SH-SY5Y (cell line): Measurements from ENCODE around the gene GTPBP3.

ENCODE experiments used
- GATA2 ChIP-seq: IDR thresholded peaks from 2 replicates; pipeline ENCODE4 v1.6.1; 2011; ENCODE audit warnings: mild to moderate bottlenecking, low read depth, low read length
- GATA3 ChIP-seq: IDR thresholded peaks from 2 replicates; pipeline ENCODE4 v1.6.1; 2011; ENCODE audit warnings: low read depth, mild to moderate bottlenecking, low read length, moderate library complexity

Gene GTPBP3

GRCh38 chr19:17336872-17337674 lies at the start of gene GTPBP3:
Gene GTPBP3, plus strand, starts transcription at chr19:17337553. Its CDS starts 59 bp downstream, at chr19:17337612.
- TF ChIP-seq GATA3 = no peak
- no peak for TF ChIP-seq GATA2

- TF ChIP-seq GATA3 = no peak
- no peak for TF ChIP-seq GATA2
These were observed 47.9 kb upstream of the GTPBP3 start for GRCh38 chr19:17289489-17289888.

- no peak for TF ChIP-seq GATA2
- TF ChIP-seq GATA3 = no peak
These were observed 44.9 kb upstream of the GTPBP3 start for GRCh38 chr19:17292301-17293074.

- TF ChIP-seq GATA2 (no peak), GATA3 (no peak)
These were observed 43.7 kb upstream of the GTPBP3 start for GRCh38 chr19:17293605-17294004.

GRCh38 chr19:17294051-17294891 lies 43.1 kb upstream of the GTPBP3 start:
- no peak for TF ChIP-seq GATA3
- TF ChIP-seq GATA2 = no peak

GRCh38 chr19:17296273-17296672 lies 41.1 kb upstream of the GTPBP3 start:
- no peak for TF ChIP-seq GATA3
- no peak for TF ChIP-seq GATA2

- TF ChIP-seq GATA3 (no peak), GATA2 (no peak)
These were observed 40.4 kb upstream of the GTPBP3 start for GRCh38 chr19:17296976-17297375.

GRCh38 chr19:17300992-17301619 lies 36.2 kb upstream of the GTPBP3 start:
- TF ChIP-seq GATA2 (no peak), GATA3 (no peak)

- TF ChIP-seq GATA3 (no peak), GATA2 (no peak)
These were observed 34.8 kb upstream of the GTPBP3 start for GRCh38 chr19:17302391-17303166.

- TF ChIP-seq GATA2 (no peak), GATA3 (no peak)
These were observed 34.0 kb upstream of the GTPBP3 start, which contains the start of gene ABHD8 for GRCh38 chr19:17303167-17303939. Gene ABHD8, minus strand, starts transcription at chr19:17303425. Its CDS starts 1,809 bp downstream, at chr19:17301616.

- no peak for TF ChIP-seq GATA2
- TF ChIP-seq GATA3 = no peak
These were observed 33.4 kb upstream of the GTPBP3 start for GRCh38 chr19:17303940-17304267.
